Suprapubic skin (tissue), 4 donors: ENCODE data around the gene PCF11.

Experiments used
- POLR2A ChIP-seq, 2 donors: fragments of 450-650 bp; IDR thresholded peaks; one replicate each; pipeline ENCODE4 v1.6.1; 2017; ENCODE audit warnings: antibody characterized with exemption in 2 of 2, mild to moderate bottlenecking in 2 of 2, moderate library complexity in 2 of 2
- POLR2AphosphoS5 ChIP-seq, 3 donors: sonication (generic); formaldehyde crosslinking; IDR thresholded peaks; one replicate each; pipeline ENCODE4 v1.6.1; 2017; ENCODE audit warnings: antibody characterized with exemption in 3 of 3
- TF ChIP-seq, protein P1 (sequence below), 2 donors: fragments of 200-600 bp in 1 of 2; fragments of 450-650 bp in 1 of 2; sonication (generic) in 1 of 2; IDR thresholded peaks; one replicate each; pipeline ENCODE4 v1.5.1; 2016 to 2019; ENCODE audit warnings: antibody characterized with exemption in 2 of 2, mild to moderate bottlenecking in 1 of 2, moderate library complexity in 1 of 2

DNA sequence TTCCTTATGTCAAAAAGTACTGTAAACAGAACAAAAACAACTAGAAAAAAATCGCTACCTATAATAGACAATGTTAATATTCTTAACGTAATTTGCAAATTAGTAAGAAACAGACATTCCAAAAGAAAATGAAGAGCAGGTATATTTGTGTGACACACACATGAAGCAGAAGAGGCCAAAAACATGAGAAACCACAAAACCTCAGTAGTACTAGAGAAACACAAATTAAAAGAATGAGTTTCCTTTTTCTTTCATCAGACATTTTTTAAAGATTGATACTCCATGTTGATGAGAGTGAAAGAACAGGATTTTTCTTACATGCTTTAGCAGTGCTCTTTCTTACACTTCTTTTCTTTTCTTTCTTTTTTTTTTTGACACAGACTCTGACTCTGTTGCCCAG, 34.2 kb upstream of the PCF11 start:
- TF ChIP-seq, protein P1, sequence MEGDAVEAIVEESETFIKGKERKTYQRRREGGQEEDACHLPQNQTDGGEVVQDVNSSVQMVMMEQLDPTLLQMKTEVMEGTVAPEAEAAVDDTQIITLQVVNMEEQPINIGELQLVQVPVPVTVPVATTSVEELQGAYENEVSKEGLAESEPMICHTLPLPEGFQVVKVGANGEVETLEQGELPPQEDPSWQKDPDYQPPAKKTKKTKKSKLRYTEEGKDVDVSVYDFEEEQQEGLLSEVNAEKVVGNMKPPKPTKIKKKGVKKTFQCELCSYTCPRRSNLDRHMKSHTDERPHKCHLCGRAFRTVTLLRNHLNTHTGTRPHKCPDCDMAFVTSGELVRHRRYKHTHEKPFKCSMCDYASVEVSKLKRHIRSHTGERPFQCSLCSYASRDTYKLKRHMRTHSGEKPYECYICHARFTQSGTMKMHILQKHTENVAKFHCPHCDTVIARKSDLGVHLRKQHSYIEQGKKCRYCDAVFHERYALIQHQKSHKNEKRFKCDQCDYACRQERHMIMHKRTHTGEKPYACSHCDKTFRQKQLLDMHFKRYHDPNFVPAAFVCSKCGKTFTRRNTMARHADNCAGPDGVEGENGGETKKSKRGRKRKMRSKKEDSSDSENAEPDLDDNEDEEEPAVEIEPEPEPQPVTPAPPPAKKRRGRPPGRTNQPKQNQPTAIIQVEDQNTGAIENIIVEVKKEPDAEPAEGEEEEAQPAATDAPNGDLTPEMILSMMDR (IDR thresholded peaks at IDR 0.05): no peak
- TF ChIP-seq POLR2A (IDR thresholded peaks at IDR 0.05) (no peak), POLR2AphosphoS5 (IDR thresholded peaks at IDR 0.05) (no peak)
